Measurements from ENCODE around the gene SH3RF2. TPM values are rescaled to one million over a fixed set of nuclear protein-coding genes. Genes with fewer than 3 reads are reported as not detected.

The SH3RF2 gene
- total and polyA plus RNA-seq, 2 of the 13 experiments (the other 11 are each of a cell fraction or from before 2014, with no cell fraction given): 2.6 to 3.7 TPM

DNA sequence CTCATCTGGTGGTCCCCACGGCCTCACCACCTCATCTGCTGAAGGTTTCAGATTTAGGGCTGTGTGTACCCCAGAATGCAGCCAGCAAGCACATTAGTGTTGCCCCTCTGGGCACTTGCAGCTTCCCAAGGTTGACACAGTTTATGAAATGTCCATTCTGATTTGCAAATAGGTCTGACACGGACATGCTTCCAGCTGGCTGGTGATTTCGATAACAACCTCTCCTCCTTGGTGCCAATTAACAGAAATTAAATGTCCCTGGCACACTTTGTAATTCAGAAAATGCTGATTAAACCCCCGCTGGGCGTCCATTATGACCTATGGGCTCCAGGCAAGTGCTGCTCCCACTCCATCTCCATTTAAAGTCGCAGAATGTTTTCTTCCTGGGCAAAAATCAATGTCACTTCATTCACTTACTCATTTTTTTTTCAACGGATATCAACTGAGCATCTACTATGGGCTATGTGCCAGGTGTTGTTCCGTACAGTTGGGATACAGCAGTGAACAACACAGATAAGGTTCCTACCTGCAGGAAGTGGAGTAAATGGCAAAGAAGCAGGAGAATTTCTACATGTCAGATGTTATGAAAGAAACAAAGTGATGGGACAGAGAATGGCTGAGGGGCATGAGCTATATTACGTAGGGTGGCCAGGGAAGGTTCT, 137.0 kb downstream of the SH3RF2 start:
- POLR2A ChIA-PET: no interaction called here
- CTCF ChIA-PET (ENCODE audit: low intra/inter-chr PET ratio, low total read pairs): no interaction called here
- FAIRE-seq: no peak

More for the DNA sequence above, 137.0 kb downstream of the SH3RF2 start:
- no peak for TF ChIP-seq MTF2 (CRISPR knock-in tag; IDR thresholded peaks at IDR 0.05; ENCODE audit: borderline replicate concordance)
- TF ChIP-seq EED (CRISPR knock-in tag; IDR thresholded peaks at IDR 0.05): no peak
- no peak for TF ChIP-seq SP5 (CRISPR knock-in tag; IDR thresholded peaks at IDR 0.05; ENCODE audit: borderline replicate concordance, low read depth)
- no peak for TF ChIP-seq SNAI1 (CRISPR knock-in tag; IDR thresholded peaks at IDR 0.05; ENCODE audit: borderline replicate concordance)
- TF ChIP-seq, protein P1, sequence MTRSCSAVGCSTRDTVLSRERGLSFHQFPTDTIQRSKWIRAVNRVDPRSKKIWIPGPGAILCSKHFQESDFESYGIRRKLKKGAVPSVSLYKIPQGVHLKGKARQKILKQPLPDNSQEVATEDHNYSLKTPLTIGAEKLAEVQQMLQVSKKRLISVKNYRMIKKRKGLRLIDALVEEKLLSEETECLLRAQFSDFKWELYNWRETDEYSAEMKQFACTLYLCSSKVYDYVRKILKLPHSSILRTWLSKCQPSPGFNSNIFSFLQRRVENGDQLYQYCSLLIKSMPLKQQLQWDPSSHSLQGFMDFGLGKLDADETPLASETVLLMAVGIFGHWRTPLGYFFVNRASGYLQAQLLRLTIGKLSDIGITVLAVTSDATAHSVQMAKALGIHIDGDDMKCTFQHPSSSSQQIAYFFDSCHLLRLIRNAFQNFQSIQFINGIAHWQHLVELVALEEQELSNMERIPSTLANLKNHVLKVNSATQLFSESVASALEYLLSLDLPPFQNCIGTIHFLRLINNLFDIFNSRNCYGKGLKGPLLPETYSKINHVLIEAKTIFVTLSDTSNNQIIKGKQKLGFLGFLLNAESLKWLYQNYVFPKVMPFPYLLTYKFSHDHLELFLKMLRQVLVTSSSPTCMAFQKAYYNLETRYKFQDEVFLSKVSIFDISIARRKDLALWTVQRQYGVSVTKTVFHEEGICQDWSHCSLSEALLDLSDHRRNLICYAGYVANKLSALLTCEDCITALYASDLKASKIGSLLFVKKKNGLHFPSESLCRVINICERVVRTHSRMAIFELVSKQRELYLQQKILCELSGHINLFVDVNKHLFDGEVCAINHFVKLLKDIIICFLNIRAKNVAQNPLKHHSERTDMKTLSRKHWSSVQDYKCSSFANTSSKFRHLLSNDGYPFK (CRISPR knock-in tag; IDR thresholded peaks at IDR 0.05; ENCODE audit: borderline replicate concordance): no peak
- no peak for TF ChIP-seq MIER3 (CRISPR knock-in tag; IDR thresholded peaks at IDR 0.05; ENCODE audit: borderline replicate concordance)
- TF ChIP-seq TRIM24 (CRISPR knock-in tag; IDR thresholded peaks at IDR 0.05): no peak
- TF ChIP-seq, protein P2, sequence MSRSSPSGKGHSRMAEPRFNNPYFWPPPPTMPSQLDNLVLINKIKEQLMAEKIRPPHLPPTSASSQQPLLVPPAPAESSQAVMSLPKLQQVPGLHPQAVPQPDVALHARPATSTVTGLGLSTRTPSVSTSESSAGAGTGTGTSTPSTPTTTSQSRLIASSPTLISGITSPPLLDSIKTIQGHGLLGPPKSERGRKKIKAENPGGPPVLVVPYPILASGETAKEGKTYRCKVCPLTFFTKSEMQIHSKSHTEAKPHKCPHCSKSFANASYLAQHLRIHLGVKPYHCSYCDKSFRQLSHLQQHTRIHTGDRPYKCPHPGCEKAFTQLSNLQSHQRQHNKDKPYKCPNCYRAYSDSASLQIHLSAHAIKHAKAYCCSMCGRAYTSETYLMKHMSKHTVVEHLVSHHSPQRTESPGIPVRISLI (CRISPR knock-in tag; IDR thresholded peaks at IDR 0.05; ENCODE audit: borderline replicate concordance): no peak
- TF ChIP-seq, protein P3, sequence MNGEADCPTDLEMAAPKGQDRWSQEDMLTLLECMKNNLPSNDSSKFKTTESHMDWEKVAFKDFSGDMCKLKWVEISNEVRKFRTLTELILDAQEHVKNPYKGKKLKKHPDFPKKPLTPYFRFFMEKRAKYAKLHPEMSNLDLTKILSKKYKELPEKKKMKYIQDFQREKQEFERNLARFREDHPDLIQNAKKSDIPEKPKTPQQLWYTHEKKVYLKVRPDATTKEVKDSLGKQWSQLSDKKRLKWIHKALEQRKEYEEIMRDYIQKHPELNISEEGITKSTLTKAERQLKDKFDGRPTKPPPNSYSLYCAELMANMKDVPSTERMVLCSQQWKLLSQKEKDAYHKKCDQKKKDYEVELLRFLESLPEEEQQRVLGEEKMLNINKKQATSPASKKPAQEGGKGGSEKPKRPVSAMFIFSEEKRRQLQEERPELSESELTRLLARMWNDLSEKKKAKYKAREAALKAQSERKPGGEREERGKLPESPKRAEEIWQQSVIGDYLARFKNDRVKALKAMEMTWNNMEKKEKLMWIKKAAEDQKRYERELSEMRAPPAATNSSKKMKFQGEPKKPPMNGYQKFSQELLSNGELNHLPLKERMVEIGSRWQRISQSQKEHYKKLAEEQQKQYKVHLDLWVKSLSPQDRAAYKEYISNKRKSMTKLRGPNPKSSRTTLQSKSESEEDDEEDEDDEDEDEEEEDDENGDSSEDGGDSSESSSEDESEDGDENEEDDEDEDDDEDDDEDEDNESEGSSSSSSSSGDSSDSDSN (CRISPR knock-in tag; IDR thresholded peaks at IDR 0.05): no peak
- TF ChIP-seq ZNF773 (CRISPR knock-in tag; IDR thresholded peaks at IDR 0.05; ENCODE audit: borderline replicate concordance): no peak
- TF ChIP-seq, protein P4, sequence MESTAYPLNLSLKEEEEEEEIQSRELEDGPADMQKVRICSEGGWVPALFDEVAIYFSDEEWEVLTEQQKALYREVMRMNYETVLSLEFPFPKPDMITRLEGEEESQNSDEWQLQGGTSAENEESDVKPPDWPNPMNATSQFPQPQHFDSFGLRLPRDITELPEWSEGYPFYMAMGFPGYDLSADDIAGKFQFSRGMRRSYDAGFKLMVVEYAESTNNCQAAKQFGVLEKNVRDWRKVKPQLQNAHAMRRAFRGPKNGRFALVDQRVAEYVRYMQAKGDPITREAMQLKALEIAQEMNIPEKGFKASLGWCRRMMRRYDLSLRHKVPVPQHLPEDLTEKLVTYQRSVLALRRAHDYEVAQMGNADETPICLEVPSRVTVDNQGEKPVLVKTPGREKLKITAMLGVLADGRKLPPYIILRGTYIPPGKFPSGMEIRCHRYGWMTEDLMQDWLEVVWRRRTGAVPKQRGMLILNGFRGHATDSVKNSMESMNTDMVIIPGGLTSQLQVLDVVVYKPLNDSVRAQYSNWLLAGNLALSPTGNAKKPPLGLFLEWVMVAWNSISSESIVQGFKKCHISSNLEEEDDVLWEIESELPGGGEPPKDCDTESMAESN (CRISPR knock-in tag; conservative IDR thresholded peaks at IDR 0.05): no peak
- no peak overlapping the region for H3K4me3 ChIP-seq (replicated peaks in 1 of 3; ENCODE audit: insufficient read depth in 1 of 3, low read depth in 2 of 3, low read length in 3 of 3)
- BruUV-seq (replicated peaks): no TSS peak
- no peaks in the 10 kb centered on the region for H3K27me3 ChIP-seq (ENCODE audit: control insufficient read depth in 1 of 2, insufficient read depth in 2 of 2, low read length in 2 of 2)
- no peak for DNase-seq (ENCODE audit: low spot score)
- no peak overlapping the region for H3K4me2 ChIP-seq (ENCODE audit: low read depth, low read length)
- peaks cover 8% of the 10 kb centered on the region; the same call in 1 of the 2 replicates for H3K4me1 ChIP-seq (ENCODE audit: insufficient read depth, low read length)
- no peaks in the 10 kb centered on the region for H3K36me3 ChIP-seq (replicated peaks in 1 of 2; ENCODE audit: control insufficient read depth in 1 of 2, insufficient read depth in 2 of 2, low read length in 2 of 2)
- no peak overlapping the region for H3K27ac ChIP-seq (ENCODE audit: extremely low read length, insufficient read depth, low read length)
- no peaks in the 10 kb centered on the region for H3K79me2 ChIP-seq (ENCODE audit: insufficient read depth, low read length)
- no peak overlapping the region for H3K9ac ChIP-seq (ENCODE audit: insufficient read depth, low read depth, low read length)
- ATAC-seq: no peak
- H3K9me3 ChIP-seq (ENCODE audit: low read length): no peaks in the 10 kb centered on the region
- H2AFZ ChIP-seq (ENCODE audit: low read length): no peak overlapping the region
- in situ Hi-C loops (cut with HindIII; ENCODE audit: extremely low pct_ligation_motif_present, low pct_unique_long_range_greater_than_20kb): no loop called here
- intact Hi-C loops (cut with micrococcal nuclease; ENCODE audit: unreplicated experiment): no loop called here
- WGBS (ENCODE audit: low lambda C conversion rate): 84% methylated on average over 9 of the region's 9 CpGs
- H4K20me1 ChIP-seq (ENCODE audit: insufficient read depth, low read length): no peaks in the 10 kb centered on the region
